ENCODE data around the gene NINL. TPM values are rescaled to one million over a fixed set of nuclear protein-coding genes. Genes with fewer than 3 reads are reported as not detected.

The NINL gene
- total RNA-seq, 1 donor: 8.2 TPM

DNA sequence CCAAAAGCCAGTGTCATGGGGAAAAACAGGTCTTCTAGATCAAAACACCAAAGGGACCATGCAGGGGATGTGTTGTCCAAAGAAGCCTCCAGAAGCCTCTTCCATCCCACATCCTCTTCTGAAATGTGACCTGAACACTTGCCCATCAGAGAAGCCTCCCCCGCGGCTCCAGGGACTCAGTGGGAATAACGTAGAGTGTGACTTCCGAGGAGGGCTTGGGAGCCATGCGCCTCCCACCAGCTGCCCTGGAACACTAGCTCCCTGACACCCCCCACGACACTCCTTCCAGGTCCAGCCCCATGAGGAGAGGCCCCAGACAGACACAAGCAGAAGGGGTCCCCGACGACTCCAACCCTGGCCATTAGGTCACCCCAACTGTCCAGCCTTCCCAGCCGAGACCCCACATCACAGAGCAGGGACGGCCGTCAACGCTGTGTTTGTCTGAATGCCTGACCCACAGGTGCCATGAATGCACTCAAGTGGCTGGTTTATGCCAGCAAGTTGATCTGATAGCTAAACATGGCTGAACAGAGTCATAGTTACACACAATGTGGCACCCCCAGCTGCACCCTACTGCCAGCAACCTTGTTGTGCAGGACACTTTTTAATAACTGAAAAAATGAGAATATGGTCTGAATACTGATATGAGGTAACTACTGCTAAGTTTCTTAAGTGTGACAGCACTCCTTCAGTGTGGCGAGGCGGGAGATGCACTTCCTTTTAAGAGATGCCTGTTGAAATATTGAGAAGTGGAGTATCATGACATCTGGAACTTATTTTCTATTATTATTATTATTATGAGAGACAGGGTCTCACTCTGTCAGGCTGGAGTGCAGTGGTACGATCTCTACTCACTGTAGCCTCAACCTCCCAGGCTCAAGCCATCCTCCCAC lies 119.8 kb downstream of the NINL start:
- no peak for DNase-seq (ENCODE audit: low read depth)
- no peak overlapping the region for H3K4me3 ChIP-seq (ENCODE audit: low read depth, low read length)
- TF ChIP-seq CTCF (IDR thresholded peaks at IDR 0.05; ENCODE audit: insufficient read depth, low read depth, low read length): no peak

DNA sequence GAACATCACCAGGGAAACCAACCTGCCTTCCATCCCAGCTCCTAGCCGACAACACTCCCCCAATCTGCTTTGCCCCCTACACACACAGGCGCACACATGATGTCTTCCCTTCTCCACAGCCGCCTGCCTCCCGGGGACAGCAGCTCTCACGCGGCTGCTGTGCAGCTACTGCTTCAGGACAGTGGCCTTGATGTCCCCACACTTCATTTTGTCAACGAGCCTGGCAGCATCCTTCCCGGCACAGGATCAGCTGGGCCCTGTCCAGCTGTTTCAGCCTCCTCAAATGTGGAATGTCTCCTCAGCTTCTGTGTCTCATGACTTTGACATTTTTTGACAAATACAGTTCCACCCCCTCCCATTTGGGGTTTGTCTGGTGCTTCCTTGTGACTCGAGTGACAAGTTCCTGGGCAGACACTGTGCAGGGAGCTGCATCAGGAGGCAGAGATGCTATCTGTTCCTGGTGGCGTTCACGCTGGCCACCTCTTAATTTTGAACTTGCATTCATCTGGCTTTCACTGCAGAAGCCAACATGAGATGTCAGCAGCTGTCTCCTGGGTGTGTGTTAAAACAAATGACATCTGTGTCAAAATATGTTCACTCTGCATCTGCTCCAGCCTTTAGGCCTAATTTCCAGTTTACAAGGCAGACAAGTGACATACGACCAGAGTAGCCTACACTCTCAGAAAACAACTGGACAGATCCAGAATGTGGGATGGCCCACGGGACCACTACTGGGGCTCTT lies 120.7 kb downstream of the NINL start:
- no peak for TF ChIP-seq CTCF (IDR thresholded peaks at IDR 0.05; ENCODE audit: insufficient read depth, low read depth, low read length)
- H3K4me3 ChIP-seq (ENCODE audit: low read depth, low read length): no peak overlapping the region
- peak; percentile 2 for DNase-seq (ENCODE audit: low read depth)

DNA sequence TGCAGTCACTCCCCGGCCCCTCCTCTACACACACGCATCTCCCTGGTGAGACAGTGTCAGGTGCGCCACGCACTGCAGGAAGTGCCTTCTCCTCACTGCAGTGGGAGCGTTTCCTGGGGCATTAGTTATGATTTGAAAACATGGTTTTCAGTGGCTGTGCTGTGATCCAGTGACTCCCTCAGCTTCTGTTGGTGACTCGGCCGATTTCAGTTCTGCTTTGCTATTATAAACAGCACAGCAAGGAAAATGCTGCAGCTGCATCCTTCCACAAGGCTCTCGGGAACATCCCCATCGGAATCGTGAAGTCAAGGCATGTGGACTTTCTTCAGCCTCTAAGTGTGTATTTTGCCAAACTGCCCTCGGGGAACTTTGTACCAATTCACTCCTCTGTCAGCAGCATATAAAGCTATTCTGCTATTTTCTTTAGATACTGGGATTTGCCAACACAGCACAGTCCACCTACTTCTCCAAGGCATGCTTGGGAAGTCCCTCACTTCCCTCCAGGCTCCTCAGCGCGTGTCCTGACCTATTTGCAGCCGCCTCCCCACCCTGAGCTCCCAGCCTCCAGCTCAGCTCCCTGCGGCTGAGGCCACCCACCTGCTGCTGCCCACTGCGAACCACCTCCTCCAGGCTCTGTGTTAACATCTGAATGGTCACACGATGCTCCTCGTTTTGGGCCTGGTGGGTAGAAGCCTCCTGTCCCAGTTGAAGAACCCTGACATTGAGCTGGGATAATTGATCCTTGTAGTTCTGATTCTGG lies 123.4 kb downstream of the NINL start:
- no peak overlapping the region for H3K4me3 ChIP-seq (ENCODE audit: low read depth, low read length)
- no peak for TF ChIP-seq CTCF (IDR thresholded peaks at IDR 0.05; ENCODE audit: insufficient read depth, low read depth, low read length)
- DNase-seq (ENCODE audit: low read depth): no peak

- TF ChIP-seq CTCF (IDR thresholded peaks at IDR 0.05; ENCODE audit: insufficient read depth, low read depth, low read length): no peak
- no peak for DNase-seq (ENCODE audit: low read depth)
- H3K4me3 ChIP-seq (ENCODE audit: low read depth, low read length): no peak overlapping the region
Observed at GRCh38 chr20:25461281-25461650, 124.1 kb downstream of the NINL start.

DNA sequence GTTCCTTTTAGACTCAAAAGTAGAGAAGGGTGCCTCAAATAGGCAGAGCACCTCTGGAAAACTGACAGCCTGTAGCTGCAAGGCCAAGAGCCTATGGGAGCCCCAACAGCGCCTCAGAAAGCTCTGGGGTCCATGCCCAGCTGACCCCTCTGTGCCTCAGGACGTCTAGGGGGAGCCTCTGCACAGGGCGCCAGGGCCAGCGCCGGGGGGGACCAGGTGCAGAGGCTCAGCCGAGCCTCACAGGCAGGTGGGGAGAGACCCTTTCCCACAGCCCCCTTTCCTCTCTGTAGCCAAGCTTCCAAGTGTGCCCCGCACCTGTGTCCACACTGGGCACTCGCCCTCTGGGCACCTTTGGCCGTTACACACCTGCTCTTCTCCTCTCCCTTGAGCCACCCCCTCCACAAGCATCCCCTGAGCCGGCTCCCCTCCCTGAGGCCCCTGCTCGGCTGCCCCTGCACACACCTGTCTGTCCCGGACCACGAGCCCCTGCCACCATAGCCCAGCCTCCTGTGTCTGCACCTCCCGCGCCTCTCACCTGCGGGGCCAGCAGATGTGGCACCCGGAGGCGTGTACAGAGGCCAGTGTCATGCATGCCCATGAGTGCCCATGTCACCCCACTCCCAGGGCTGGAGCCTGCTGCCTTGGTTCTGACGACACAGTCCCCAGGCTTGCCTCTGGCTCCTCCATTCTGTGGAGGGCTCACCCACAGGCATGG lies 124.6 kb downstream of the NINL start:
- H3K4me3 ChIP-seq (ENCODE audit: low read depth, low read length): no peak overlapping the region
- no peak for DNase-seq (ENCODE audit: low read depth)
- TF ChIP-seq CTCF (IDR thresholded peaks at IDR 0.05; ENCODE audit: insufficient read depth, low read depth, low read length): no peak

GRCh38 chr20:25459916-25460535 lies 125.3 kb downstream of the NINL start:
- TF ChIP-seq CTCF (IDR thresholded peaks at IDR 0.05; ENCODE audit: insufficient read depth, low read depth, low read length): no peak
- no peak for DNase-seq (ENCODE audit: low read depth)
- H3K4me3 ChIP-seq (ENCODE audit: low read depth, low read length): no peak overlapping the region

All from fibroblast of villous mesenchyme (primary cell).